Breast epithelium (tissue), 3 donors: Measurements from ENCODE around the gene OR51A4.

Source experiments
- CTCF ChIP-seq, 3 donors: fragments of 450-650 bp; IDR thresholded peaks; one replicate each; pipeline ENCODE4 v1.5.1; 2016 to 2017; ENCODE audit warnings: antibody characterized with exemption in 3 of 3, mild to moderate bottlenecking in 3 of 3, moderate library complexity in 3 of 3
- POLR2AphosphoS5 ChIP-seq, 3 donors: sonication (generic); formaldehyde crosslinking; IDR thresholded peaks; one replicate each; pipeline ENCODE4 v1.6.1; 2017; ENCODE audit warnings: antibody characterized with exemption in 3 of 3

- no peak for TF ChIP-seq CTCF (IDR thresholded peaks at IDR 0.05)
- no peak for TF ChIP-seq POLR2AphosphoS5 (IDR thresholded peaks at IDR 0.05)
These were observed 23.2 kb downstream of the OR51A4 start, which contains the start of gene OR51G1 for GRCh38 chr11:4924239-4924638.
